Memory B cell (primary cell): ENCODE measurements around the gene SOHLH1.

ENCODE experiments used
- ATAC-seq: fragments of 150-1000 bp; cut with Tn5 transposase; 2 replicates; pipeline ENCODE4 v1.10.0; 2021; ENCODE audit warnings: low read depth, mild to moderate bottlenecking, moderate library complexity
- DNase-seq, 2 donors: peaks; one replicate each; pipeline ENCODE4 v3.0.0; 2022; ENCODE audit warnings: low spot score in 2 of 2
- H3K27ac Mint-ChIP-seq: one replicate; pipeline ENCODE4 v1.8.0; 2022; ENCODE audit warnings: mild to moderate bottlenecking, moderate library complexity, mixed read lengths
- H3K27me3 Mint-ChIP-seq: one replicate; pipeline ENCODE4 v1.8.0; 2022; ENCODE audit warnings: mixed read lengths
- H3K36me3 Mint-ChIP-seq: one replicate; pipeline ENCODE4 v1.8.0; 2022; ENCODE audit warnings: mild to moderate bottlenecking, mixed read lengths
- H3K4me1 Mint-ChIP-seq: one replicate; pipeline ENCODE4 v1.8.0; 2022; ENCODE audit warnings: mixed read lengths
- H3K4me3 Mint-ChIP-seq: one replicate; pipeline ENCODE4 v1.8.0; 2022; ENCODE audit warnings: mild to moderate bottlenecking, moderate library complexity, mixed read lengths
- H3K9me3 Mint-ChIP-seq: one replicate; pipeline ENCODE4 v1.8.0; 2022; ENCODE audit warnings: mixed read lengths

The SOHLH1 gene

GRCh38 chr9:135699440-135699839, at the start of gene SOHLH1:
TSS of gene SOHLH1 (minus strand) at chr9:135699481. CDS start at chr9:135699467, 14 bp downstream.
- H3K9me3 Mint-ChIP-seq, result no peaks in the 10 kb centered on the region
- H3K27me3 Mint-ChIP-seq, result no peaks in the 10 kb centered on the region
- no peaks in the 10 kb centered on the region for H3K4me1 Mint-ChIP-seq
- H3K27ac Mint-ChIP-seq, result no peak within 1 kb of the TSS
- DNase-seq (no peak), ATAC-seq (no peak)
- no peaks in the 10 kb centered on the region for H3K36me3 Mint-ChIP-seq
- H3K4me3 Mint-ChIP-seq, result no peak within 1 kb of the TSS

- H3K4me3 Mint-ChIP-seq, result no peak overlapping the region
- peaks cover 14% of the 10 kb centered on the region for H3K27me3 Mint-ChIP-seq
- H3K27ac Mint-ChIP-seq, result no peak overlapping the region
- H3K36me3 Mint-ChIP-seq, result no peaks in the 10 kb centered on the region
- peaks cover 5% of the 10 kb centered on the region for H3K9me3 Mint-ChIP-seq
- peaks cover 6% of the 10 kb centered on the region for H3K4me1 Mint-ChIP-seq
- no peak for ATAC-seq
- no peak for DNase-seq
These were observed 49.4 kb upstream of the SOHLH1 start for GRCh38 chr9:135748676-135749075.

- H3K4me3 Mint-ChIP-seq, result no peak overlapping the region
- H3K4me1 Mint-ChIP-seq, result no peaks in the 10 kb centered on the region
- H3K36me3 Mint-ChIP-seq, result no peaks in the 10 kb centered on the region
- peaks cover 9% of the 10 kb centered on the region for H3K27me3 Mint-ChIP-seq
- no peak overlapping the region for H3K27ac Mint-ChIP-seq
- DNase-seq (no peak), ATAC-seq (no peak)
- H3K9me3 Mint-ChIP-seq, result no peaks in the 10 kb centered on the region
These were observed 48.0 kb upstream of the SOHLH1 start for GRCh38 chr9:135747311-135747710.

- Mint-ChIP-seq H3K27me3 (peaks cover 6% of the 10 kb centered on the region), H3K4me1 (no peaks in the 10 kb centered on the region), H3K4me3 (no peak overlapping the region), H3K36me3 (no peaks in the 10 kb centered on the region), H3K9me3 (no peaks in the 10 kb centered on the region), H3K27ac (no peak overlapping the region)
- ATAC-seq (no peak), DNase-seq (no peak)
These were observed 47.3 kb upstream of the SOHLH1 start for GRCh38 chr9:135746565-135746964.

GRCh38 chr9:135745686-135746324, 46.5 kb upstream of the SOHLH1 start:
- H3K27ac Mint-ChIP-seq, result no peak overlapping the region
- ATAC-seq (no peak), DNase-seq (no peak)
- H3K9me3 Mint-ChIP-seq, result no peaks in the 10 kb centered on the region
- no peaks in the 10 kb centered on the region for H3K36me3 Mint-ChIP-seq
- peaks cover 6% of the 10 kb centered on the region for H3K27me3 Mint-ChIP-seq
- H3K4me3 Mint-ChIP-seq, result no peak overlapping the region
- no peaks in the 10 kb centered on the region for H3K4me1 Mint-ChIP-seq

- DNase-seq (no peak), ATAC-seq (no peak)
- Mint-ChIP-seq H3K9me3 (no peaks in the 10 kb centered on the region), H3K27ac (no peak overlapping the region), H3K4me3 (no peak overlapping the region), H3K27me3 (peaks cover 6% of the 10 kb centered on the region), H3K4me1 (no peaks in the 10 kb centered on the region), H3K36me3 (no peaks in the 10 kb centered on the region)
These were observed 45.9 kb upstream of the SOHLH1 start for GRCh38 chr9:135745189-135745588.

- no peaks in the 10 kb centered on the region for H3K36me3 Mint-ChIP-seq
- no peak for ATAC-seq
These were observed 45.2 kb upstream of the SOHLH1 start for GRCh38 chr9:135744333-135745070.

GRCh38 chr9:135743546-135744332, 44.5 kb upstream of the SOHLH1 start:
- Mint-ChIP-seq H3K4me3 (no peak overlapping the region), H3K9me3 (no peaks in the 10 kb centered on the region), H3K36me3 (no peaks in the 10 kb centered on the region), H3K4me1 (no peaks in the 10 kb centered on the region), H3K27ac (no peak overlapping the region), H3K27me3 (peaks cover 15% of the 10 kb centered on the region)
- DNase-seq, result no peak
- no peak for ATAC-seq

More at GRCh38 chr9:135744333-135745070, 45.2 kb upstream of the SOHLH1 start:
- Mint-ChIP-seq H3K4me1 (no peaks in the 10 kb centered on the region), H3K27me3 (peaks cover 10% of the 10 kb centered on the region), H3K27ac (no peak overlapping the region), H3K4me3 (no peak overlapping the region), H3K9me3 (no peaks in the 10 kb centered on the region)
- no peak for DNase-seq

- Mint-ChIP-seq H3K36me3 (no peaks in the 10 kb centered on the region), H3K4me3 (no peak overlapping the region), H3K4me1 (no peaks in the 10 kb centered on the region), H3K9me3 (no peaks in the 10 kb centered on the region), H3K27ac (no peak overlapping the region), H3K27me3 (peaks cover 16% of the 10 kb centered on the region)
- ATAC-seq (no peak), DNase-seq (no peak)
These were observed 43.7 kb upstream of the SOHLH1 start for GRCh38 chr9:135743021-135743420.

GRCh38 chr9:135741276-135742219, 42.3 kb upstream of the SOHLH1 start:
- Mint-ChIP-seq H3K27me3 (peaks cover 17% of the 10 kb centered on the region), H3K9me3 (no peaks in the 10 kb centered on the region), H3K36me3 (no peaks in the 10 kb centered on the region), H3K4me3 (no peak overlapping the region), H3K27ac (no peak overlapping the region), H3K4me1 (no peaks in the 10 kb centered on the region)
- no peak for ATAC-seq
- DNase-seq, result no peak

- Mint-ChIP-seq H3K9me3 (no peaks in the 10 kb centered on the region), H3K27me3 (peaks cover 16% of the 10 kb centered on the region), H3K4me3 (no peak overlapping the region), H3K27ac (no peak overlapping the region), H3K36me3 (no peaks in the 10 kb centered on the region), H3K4me1 (no peaks in the 10 kb centered on the region)
- DNase-seq, result no peak
- ATAC-seq, result no peak
These were observed 40.3 kb upstream of the SOHLH1 start for GRCh38 chr9:135739271-135740220.

GRCh38 chr9:135737840-135738521, 38.7 kb upstream of the SOHLH1 start:
- no peak for ATAC-seq
- no peak for DNase-seq
- H3K9me3 Mint-ChIP-seq, result peaks cover 2% of the 10 kb centered on the region
- H3K36me3 Mint-ChIP-seq, result no peaks in the 10 kb centered on the region
- H3K27ac Mint-ChIP-seq, result no peak overlapping the region
- H3K4me1 Mint-ChIP-seq, result no peaks in the 10 kb centered on the region
- no peak overlapping the region for H3K4me3 Mint-ChIP-seq
- H3K27me3 Mint-ChIP-seq, result peaks cover 18% of the 10 kb centered on the region
